Natural killer cell (primary cell): ENCODE results near the gene TBX6. TPM values are rescaled to one million over a fixed set of nuclear protein-coding genes. Genes with fewer than 3 reads are reported as not detected.
"Not testable (repeated sequence)": the region's sequence is repeated elsewhere in the genome, so short reads cannot be mapped to it uniquely, and the experiment has no call there.

ENCODE experiments used
- ATAC-seq, 3 donors: fragments of 150-1000 bp in 2 of 3; fragments of 200-7000 bp in 1 of 3; cut with Tn5 transposase; 1 replicate in 1 of 3; 2 replicates in 2 of 3; pipeline ENCODE4 v1.10.0; 2021; ENCODE audit warnings: mild to moderate bottlenecking in 2 of 3, moderate library complexity in 2 of 3
- DNase-seq, 2 donors: peaks; one replicate each; pipeline versions ENCODE4 v3.0.0 to v3.0.0-alpha.2; 2013 to 2021; ENCODE audit warnings: mixed read lengths in 1 of 2
- H3K27ac ChIP-seq: one replicate; pipeline ENCODE4 v1.5.1; 2013; ENCODE audit warnings: mild to moderate bottlenecking, low read length
- H3K27me3 ChIP-seq: one replicate; pipeline ENCODE4 v1.6.1; 2013; ENCODE audit warnings: low read length; ENCODE audit not compliant: control insufficient read depth, insufficient read depth
- H3K36me3 ChIP-seq: one replicate; pipeline ENCODE4 v1.6.1; 2013; ENCODE audit warnings: low read length; ENCODE audit not compliant: control insufficient read depth, insufficient read depth
- H3K4me1 ChIP-seq: one replicate; pipeline ENCODE4 v1.6.1; 2013; ENCODE audit warnings: low read length; ENCODE audit not compliant: control insufficient read depth, insufficient read depth
- H3K4me3 ChIP-seq: one replicate; pipeline ENCODE4 v1.5.1; 2013; ENCODE audit warnings: low read length
- H3K9me3 ChIP-seq: one replicate; pipeline ENCODE4 v1.6.1; 2013; ENCODE audit warnings: low read length; ENCODE audit not compliant: control insufficient read depth, insufficient read depth
- H3K27ac Mint-ChIP-seq, 2 donors: one replicate each; pipeline ENCODE4 v1.8.0; 2022; ENCODE audit warnings: mild to moderate bottlenecking in 2 of 2, mixed read lengths in 2 of 2, moderate library complexity in 1 of 2
- H3K27me3 Mint-ChIP-seq, 2 donors: one replicate each; pipeline ENCODE4 v1.8.0; 2022; ENCODE audit warnings: low read depth in 2 of 2, mixed read lengths in 2 of 2
- H3K36me3 Mint-ChIP-seq: one replicate; pipeline ENCODE4 v1.8.0; 2022; ENCODE audit warnings: mixed read lengths
- H3K4me1 Mint-ChIP-seq, 2 donors: one replicate each; pipeline ENCODE4 v1.8.0; 2022; ENCODE audit warnings: mixed read lengths in 2 of 2
- H3K4me3 Mint-ChIP-seq: one replicate; pipeline ENCODE4 v1.8.0; 2022; ENCODE audit warnings: mild to moderate bottlenecking, moderate library complexity, mixed read lengths
- H3K9me3 Mint-ChIP-seq, 2 donors: one replicate each; pipeline ENCODE4 v1.8.0; 2022; ENCODE audit warnings: mixed read lengths in 2 of 2
- CTCF ChIP-seq: fragments of 200-600 bp; IDR thresholded peaks from one replicate; pipeline ENCODE4 v1.8.0; 2022; ENCODE audit warnings: antibody characterized with exemption
- WGBS: methylation state at CpG from one replicate; pipeline ENCODE4 v1.1.7; 2013; ENCODE audit warnings: missing lambda C conversion rate; ENCODE audit not compliant: insufficient coverage; 5-methylcytosine and 5-hydroxymethylcytosine counted together
- intact Hi-C: fragments of 100-400 bp; cut with micrococcal nuclease; formaldehyde crosslinking; loops from one replicate; pipeline ENCODE4 v1.14.2; 2022
- total RNA-seq, 4 donors: library from RNA; stranded (reverse); fragments of 120-200 nt in 1 of 4; gene quantifications; one replicate each; pipeline versions ENCODE4 v1.2.3 to v1.2.4, GENCODE V29; 2013 to 2022

TBX6 gene
- total RNA-seq, 3 donors from 2014 or later (not counting 1 experiment from before 2014, with no cell fraction given) = 0.91 to 1.1 (median 0.98) TPM

DNA sequence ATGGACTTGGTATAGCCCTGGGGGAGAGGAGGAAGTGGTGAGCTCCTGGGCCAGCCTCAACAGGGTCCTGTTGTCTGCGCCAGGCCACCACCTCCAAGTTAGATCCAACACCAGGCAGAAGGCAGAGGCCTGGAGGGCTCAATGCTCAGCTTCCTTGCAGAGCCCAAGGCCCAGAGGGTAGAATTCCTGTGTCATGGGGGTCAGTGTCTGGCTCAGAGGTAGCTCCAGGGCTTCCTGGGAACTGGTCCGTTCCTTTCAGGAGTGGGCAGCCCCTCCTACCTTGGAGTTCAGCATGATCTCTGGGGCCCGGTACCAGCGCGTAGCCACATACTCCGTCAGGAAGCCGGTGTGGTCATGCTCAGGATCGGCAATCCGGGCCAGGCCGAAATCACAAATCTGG, 26.0 kb upstream of the TBX6 start:
- no peak overlapping the region for H3K4me3 Mint-ChIP-seq
- Histone ChIP-seq H3K36me3 (peaks cover 15% of the 10 kb centered on the region), H3K4me1 (peaks cover 26% of the 10 kb centered on the region), H3K27ac (no peak overlapping the region), H3K27me3 (no peaks in the 10 kb centered on the region), H3K4me3 (no peak overlapping the region), H3K9me3 (no peaks in the 10 kb centered on the region)
- ATAC-seq (no peak), DNase-seq (no peak)
- WGBS = 98% methylated on average over 10 of the region's 10 CpGs
- no peaks in the 10 kb centered on the region for H3K9me3 Mint-ChIP-seq
- H3K27me3 Mint-ChIP-seq = no peaks in the 10 kb centered on the region
- no peak overlapping the region for H3K27ac Mint-ChIP-seq
- TF ChIP-seq CTCF = no peak
- H3K4me1 Mint-ChIP-seq = peaks cover 23 to 37% of the 10 kb centered on the region in 2 donors
- no peaks in the 10 kb centered on the region for H3K36me3 Mint-ChIP-seq
- intact Hi-C loops = no loop called here

DNA sequence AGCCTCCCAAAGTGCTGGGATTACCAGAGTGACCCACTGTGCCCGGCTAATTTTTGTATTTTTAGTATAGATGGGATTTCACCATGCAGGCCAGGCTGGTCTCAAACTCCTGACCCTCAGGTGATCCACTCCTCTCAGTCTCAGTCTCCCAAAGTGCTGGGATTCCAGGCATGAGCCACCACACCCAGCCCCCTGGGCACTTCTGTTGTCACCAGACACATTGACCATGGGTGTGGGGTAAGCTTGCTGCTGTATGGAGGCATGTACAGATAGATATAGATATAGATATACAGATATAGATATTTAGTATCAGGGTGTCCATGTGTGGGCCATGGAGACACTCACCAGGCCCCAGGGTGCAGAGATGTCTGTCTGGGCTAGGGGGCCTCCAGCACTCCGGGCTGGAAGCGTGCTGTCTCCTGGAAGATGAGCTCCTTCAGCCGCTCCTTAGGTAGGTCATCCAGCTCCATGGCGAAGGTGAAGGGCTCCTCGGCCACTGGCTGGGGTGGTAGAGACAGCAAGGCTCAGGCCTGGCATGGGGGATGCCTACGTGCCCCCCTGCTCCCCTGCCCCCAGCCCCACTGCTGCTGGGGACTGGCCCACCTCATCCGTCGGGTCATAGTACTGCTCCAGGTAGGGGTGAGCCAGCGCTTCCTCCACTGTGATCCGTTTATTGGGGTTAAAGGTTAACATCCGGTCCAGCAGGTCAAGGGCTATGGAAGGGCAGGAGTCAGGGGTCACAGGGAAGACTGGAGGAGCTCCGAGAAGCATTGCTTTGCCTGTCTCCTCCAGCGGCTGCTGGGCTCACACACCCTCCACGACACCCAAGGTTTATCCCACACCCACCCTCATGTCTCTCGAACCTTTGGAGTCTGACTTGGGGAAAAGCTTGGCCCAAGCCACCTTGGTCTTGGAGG, 24.8 kb upstream of the TBX6 start:
- H3K27ac Mint-ChIP-seq = no peak overlapping the region
- H3K9me3 ChIP-seq = no peaks in the 10 kb centered on the region
- DNase-seq = no peak
- no peak for ATAC-seq
- no peaks in the 10 kb centered on the region for H3K9me3 Mint-ChIP-seq
- no peak overlapping the region for H3K27ac ChIP-seq
- intact Hi-C loops = no loop called here
- H3K27me3 Mint-ChIP-seq = no peaks in the 10 kb centered on the region
- H3K27me3 ChIP-seq = no peaks in the 10 kb centered on the region
- no peak overlapping the region for H3K4me3 Mint-ChIP-seq
- no peak overlapping the region for H3K4me3 ChIP-seq
- peaks cover 14% of the 10 kb centered on the region for H3K4me1 ChIP-seq
- H3K36me3 Mint-ChIP-seq = no peaks in the 10 kb centered on the region
- WGBS = 97% methylated on average over 15 of the region's 16 CpGs
- H3K36me3 ChIP-seq = peaks cover 15% of the 10 kb centered on the region
- no peak for TF ChIP-seq CTCF
- H3K4me1 Mint-ChIP-seq = peaks cover 19 to 25% of the 10 kb centered on the region in 2 donors

DNA sequence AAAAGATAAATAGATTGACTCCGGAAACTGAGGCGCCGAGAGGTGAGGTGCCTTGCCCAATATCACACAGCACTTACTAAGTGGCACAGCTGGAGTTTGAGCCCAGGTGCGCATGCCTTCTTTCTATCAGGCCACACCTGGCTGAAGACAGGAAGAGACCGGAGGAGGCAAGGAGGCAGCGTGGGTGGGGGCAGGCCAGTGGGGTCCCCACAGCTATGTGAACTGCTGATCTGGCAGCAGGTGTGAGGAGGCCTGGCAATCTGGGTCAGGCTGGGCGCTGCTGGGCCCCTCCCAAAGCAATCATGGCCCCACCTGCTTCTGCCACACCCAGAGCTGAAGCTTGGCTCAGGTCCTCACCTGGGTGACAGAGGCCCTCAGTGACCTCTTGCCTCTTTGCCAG, 23.5 kb upstream of the TBX6 start:
- intact Hi-C loops = no loop called here
- Histone ChIP-seq H3K4me1 (peaks cover 6% of the 10 kb centered on the region), H3K27me3 (no peaks in the 10 kb centered on the region), H3K27ac (no peak overlapping the region), H3K4me3 (no peak overlapping the region), H3K36me3 (peaks cover 17% of the 10 kb centered on the region), H3K9me3 (no peaks in the 10 kb centered on the region)
- Mint-ChIP-seq H3K4me1 (peaks cover 11 to 17% of the 10 kb centered on the region in 2 donors), H3K9me3 (no peaks in the 10 kb centered on the region), H3K36me3 (peaks cover 7% of the 10 kb centered on the region), H3K27me3 (no peaks in the 10 kb centered on the region), H3K27ac (no peak overlapping the region), H3K4me3 (no peak overlapping the region)
- no peak for TF ChIP-seq CTCF
- no peak for ATAC-seq
- DNase-seq = peak in 1 of 2 donors; percentile 46
- 80% methylated on average over 7 of the region's 7 CpGs for WGBS

DNA sequence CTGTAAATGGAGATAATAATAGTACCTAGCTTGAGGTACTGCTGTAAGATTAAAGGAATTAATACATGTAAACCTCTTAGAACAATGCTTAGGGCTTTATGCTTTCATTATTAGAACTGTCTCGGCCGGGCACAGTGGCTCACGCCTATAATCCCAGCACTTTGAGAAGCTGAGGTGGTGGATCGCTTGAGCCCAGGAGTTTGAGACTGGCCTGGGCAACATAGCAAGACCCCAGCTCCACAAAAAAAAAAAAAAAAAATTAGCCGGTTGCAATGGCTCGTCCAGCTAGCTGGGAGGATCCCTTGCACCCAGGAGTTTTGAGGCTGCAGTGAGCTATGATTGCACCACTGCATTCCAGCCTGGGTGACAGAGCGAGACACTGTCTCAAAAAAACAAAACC, 23.1 kb upstream of the TBX6 start:
- WGBS = 89% methylated on average over 7 of the region's 7 CpGs
- H3K27ac Mint-ChIP-seq, H3K4me1 ChIP-seq, H3K27me3 Mint-ChIP-seq, H3K9me3 Mint-ChIP-seq, H3K4me3 ChIP-seq, intact Hi-C loops, H3K27ac ChIP-seq, H3K9me3 ChIP-seq, DNase-seq, H3K4me3 Mint-ChIP-seq, ATAC-seq, H3K36me3 Mint-ChIP-seq, H3K27me3 ChIP-seq: not testable (repeated sequence)
- peaks cover 17% of the 10 kb centered on the region for H3K36me3 ChIP-seq
- H3K4me1 Mint-ChIP-seq = peaks cover 7 to 13% of the 10 kb centered on the region in 2 donors
